ENCODE measurements around the gene BCL10.

GRCh38 chr1:85220756-85221201 lies 55.7 kb downstream of the BCL10 start:
- TF ChIP-seq CTCF (IDR thresholded peaks at IDR 0.05): no peak
- TF ChIP-seq POLR2A (IDR thresholded peaks at IDR 0.05): no peak
